H1 (cell line): ENCODE data around the gene ZNF132. TPM values are rescaled to one million over a fixed set of nuclear protein-coding genes. Genes with fewer than 3 reads are reported as not detected.

Source experiments
- BCL11A ChIP-seq, 2 experiments: IDR thresholded peaks; one replicate each; pipeline ENCODE4 v1.6.1; 2011; ENCODE audit warnings: low read depth in 2 of 2, low read length in 2 of 2, mild to moderate bottlenecking in 2 of 2
- CEBPB ChIP-seq: IDR thresholded peaks from 2 replicates; pipeline ENCODE4 v1.6.1; 2012; ENCODE audit warnings: low read depth, low read length
- CHD1 ChIP-seq: IDR thresholded peaks from 2 replicates; pipeline ENCODE4 v1.6.1; 2012; ENCODE audit warnings: low read depth, low read length, improper control_type of control experiment
- CHD2 ChIP-seq: IDR thresholded peaks from 2 replicates; pipeline ENCODE4 v1.6.1; 2012; ENCODE audit warnings: low read length, improper control_type of control experiment
- EZH2 ChIP-seq: fragments of 200-600 bp; sonication (generic); IDR thresholded peaks from 2 replicates; pipeline ENCODE4 v1.7.1; 2012; ENCODE audit warnings: low read depth, mild to moderate bottlenecking, moderate library complexity, low read length, inconsistent platforms; ENCODE audit not compliant: severe bottlenecking
- PHF8 ChIP-seq: fragments of 200-600 bp; sonication (generic); conservative IDR thresholded peaks from 2 replicates; pipeline ENCODE4 v1.7.1; 2012; ENCODE audit warnings: low read depth, mild to moderate bottlenecking, inconsistent platforms, low read length, moderate library complexity
- POLR2A ChIP-seq, 2 experiments: IDR thresholded peaks; 1 replicate in 1 of 2; 2 replicates in 1 of 2; pipeline ENCODE4 v1.6.1; 2011; ENCODE audit warnings: low read depth in 2 of 2, low read length in 2 of 2, mild to moderate bottlenecking in 2 of 2; ENCODE audit errors: control extremely low read depth in 1 of 2
- polyA plus RNA-seq, 7 experiments: library from polyadenylated mRNA; depleted of rRNA in 3 of 7; stranded (reverse) in 5 of 7; unstranded in 2 of 7; fragments of >200 nt in 5 of 7; fragments of 200-250 nt in 2 of 7; gene quantifications; 1 replicate in 5 of 7; 2 replicates in 1 of 7; 4 replicates in 1 of 7; pipeline versions ENCODE4 v1.2.1 to v1.2.3, GENCODE V29; 2011 to 2013; ENCODE audit warnings: missing spikeins in 2 of 7, mixed read lengths in 2 of 7
- total RNA-seq: library from RNA; stranded (reverse); fragmentation: NEBNext Ultra II Directional; extraction: Animal tissue kit (Norgen Biotek cat#: 25700); gene quantifications from 2 replicates; pipeline ENCODE4 v1.2.1, GENCODE V29; 2021

Gene ZNF132
- total and polyA plus RNA-seq, 2 of the 8 experiments (the other 6 are each of a cell fraction or from before 2014, with no cell fraction given): 0.89 to 1.9 TPM

GRCh38 chr19:58455306-58455705 is 15.4 kb upstream of the ZNF132 start (continued):
- no peak for TF ChIP-seq CEBPB
- TF ChIP-seq EZH2: no peak
- TF ChIP-seq PHF8: no peak
- no peak for TF ChIP-seq CHD1
- TF ChIP-seq CHD2: no peak
- no peak for TF ChIP-seq BCL11A (IDR thresholded peaks at IDR 0.05; ENCODE audit: low read depth in 2 of 2, low read length in 2 of 2)
- no peak for TF ChIP-seq POLR2A (IDR thresholded peaks at IDR 0.05; ENCODE audit: control extremely low read depth in 1 of 2, low read depth in 2 of 2, low read length in 2 of 2)
